Measurements from ENCODE around the gene CPLX3. TPM values are rescaled to one million over a fixed set of nuclear protein-coding genes. Genes with fewer than 3 reads are reported as not detected.

The CPLX3 gene, protein sequence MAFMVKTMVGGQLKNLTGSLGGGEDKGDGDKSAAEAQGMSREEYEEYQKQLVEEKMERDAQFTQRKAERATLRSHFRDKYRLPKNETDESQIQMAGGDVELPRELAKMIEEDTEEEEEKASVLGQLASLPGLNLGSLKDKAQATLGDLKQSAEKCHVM
- total RNA-seq = not detected

DNA sequence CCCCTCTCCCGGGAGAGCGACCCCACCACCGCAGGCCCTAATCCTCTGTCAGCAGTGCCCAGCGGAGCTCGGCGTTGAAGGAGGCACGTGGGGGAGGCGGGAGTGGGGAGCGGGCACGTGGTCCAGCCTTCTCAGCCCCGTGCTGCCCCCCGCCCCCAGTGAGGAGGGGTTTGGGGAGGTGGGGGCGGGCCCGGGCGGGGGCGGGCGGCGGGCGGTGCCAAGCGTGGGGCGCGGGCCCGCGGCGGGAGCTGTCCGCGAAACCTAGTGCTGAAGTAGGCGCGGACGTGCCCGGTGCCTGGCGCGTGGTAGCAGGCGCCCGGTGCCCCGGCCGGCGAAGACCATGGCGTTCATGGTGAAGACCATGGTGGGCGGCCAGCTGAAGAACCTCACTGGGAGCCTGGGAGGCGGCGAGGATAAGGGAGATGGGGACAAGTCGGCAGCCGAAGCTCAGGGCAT lies at the start of gene CPLX3:
Gene CPLX3 (plus strand): TSS at position 264 of the 456 bp plus-strand sequence. CDS start 77 bp downstream, at position 341.
- H3K27ac ChIP-seq (ENCODE audit: low read depth, low read length) = no peak within 1 kb of the TSS
- no peaks in the 10 kb centered on the region for H3K9me3 ChIP-seq (ENCODE audit: control insufficient read depth in 3 of 3, low read length in 3 of 3)
- peaks cover 0 to 12% (median 11%) of the 10 kb centered on the region in 3 donors for H3K4me1 ChIP-seq (ENCODE audit: control insufficient read depth in 3 of 3, insufficient read depth in 3 of 3, low read length in 3 of 3)
- peaks cover 23 to 27% (median 26%) of the 10 kb centered on the region in 3 donors for H3K27me3 ChIP-seq (ENCODE audit: control insufficient read depth in 3 of 3, insufficient read depth in 3 of 3, low read length in 3 of 3)
- no peak within 1 kb of the TSS for H3K4me3 ChIP-seq (ENCODE audit: low read length in 3 of 3)
- no peak within 1 kb of the TSS for H3K9ac ChIP-seq (ENCODE audit: low read depth in 1 of 3, low read length in 3 of 3)
- no peaks in the 10 kb centered on the region for H3K36me3 ChIP-seq (ENCODE audit: control insufficient read depth in 3 of 3, insufficient read depth in 3 of 3, low read length in 3 of 3)

DNA sequence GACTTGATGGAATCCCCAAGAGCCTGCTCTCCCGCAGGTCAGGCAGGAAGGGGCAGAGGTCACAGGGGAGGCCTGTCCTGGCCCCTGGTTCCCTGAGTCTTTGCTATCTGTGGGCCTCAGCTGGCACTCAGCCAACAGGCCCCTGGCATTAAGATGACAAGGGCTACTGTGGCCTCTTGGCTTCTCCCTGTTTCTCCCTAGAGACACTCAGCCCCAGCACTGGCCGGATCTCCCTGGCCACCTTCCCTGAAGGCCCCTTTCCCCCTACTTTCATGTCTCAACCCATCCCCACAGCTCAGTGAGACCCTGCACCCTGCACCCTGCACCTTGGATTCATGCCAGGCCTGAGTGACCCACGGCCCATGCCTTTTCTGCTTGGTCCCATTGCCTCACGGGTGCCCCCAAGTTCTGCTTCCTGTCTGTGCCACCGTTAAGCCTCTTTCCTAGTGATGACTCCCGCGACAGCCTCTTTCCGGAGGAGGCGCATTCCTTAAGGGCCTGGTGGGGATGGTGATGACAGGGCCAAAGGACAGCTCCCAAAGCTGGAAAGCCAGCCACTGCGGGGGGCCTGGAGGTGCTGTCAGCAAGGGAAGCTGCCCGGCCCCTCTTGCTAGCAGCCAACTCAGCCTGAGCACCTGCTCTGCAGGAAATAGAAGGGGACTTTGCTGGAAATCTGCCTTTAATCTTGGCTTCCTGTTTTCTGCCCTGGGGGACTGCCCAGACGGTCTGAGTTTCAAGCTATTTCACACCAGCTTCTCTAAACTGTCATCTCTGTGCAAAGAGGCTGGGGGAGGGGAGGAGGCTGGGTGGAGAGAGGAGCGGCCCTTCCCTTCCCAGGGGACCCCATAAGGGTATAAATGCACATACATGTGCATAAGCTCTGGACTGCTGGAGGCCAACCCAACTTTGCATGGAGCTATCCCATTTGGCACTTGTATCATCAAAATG lies 49.3 kb upstream of the CPLX3 start:
- no peaks in the 10 kb centered on the region for H3K9me3 ChIP-seq (ENCODE audit: control insufficient read depth in 3 of 3, low read length in 3 of 3)
- no peaks in the 10 kb centered on the region for H3K36me3 ChIP-seq (ENCODE audit: control insufficient read depth in 3 of 3, insufficient read depth in 3 of 3, low read length in 3 of 3)
- no peak overlapping the region for H3K4me3 ChIP-seq (ENCODE audit: low read length in 3 of 3)
- H3K27ac ChIP-seq (ENCODE audit: low read depth, low read length) = peak overlapping the region; percentile 45
- H3K4me1 ChIP-seq (ENCODE audit: control insufficient read depth in 3 of 3, insufficient read depth in 3 of 3, low read length in 3 of 3) = peaks cover 18 to 41% (median 30%) of the 10 kb centered on the region in 3 donors
- H3K9ac ChIP-seq (ENCODE audit: low read depth in 1 of 3, low read length in 3 of 3) = peak overlapping the region in 1 of 3 donors; percentile 6
- H3K27me3 ChIP-seq (ENCODE audit: control insufficient read depth in 3 of 3, insufficient read depth in 3 of 3, low read length in 3 of 3) = no peaks in the 10 kb centered on the region

DNA sequence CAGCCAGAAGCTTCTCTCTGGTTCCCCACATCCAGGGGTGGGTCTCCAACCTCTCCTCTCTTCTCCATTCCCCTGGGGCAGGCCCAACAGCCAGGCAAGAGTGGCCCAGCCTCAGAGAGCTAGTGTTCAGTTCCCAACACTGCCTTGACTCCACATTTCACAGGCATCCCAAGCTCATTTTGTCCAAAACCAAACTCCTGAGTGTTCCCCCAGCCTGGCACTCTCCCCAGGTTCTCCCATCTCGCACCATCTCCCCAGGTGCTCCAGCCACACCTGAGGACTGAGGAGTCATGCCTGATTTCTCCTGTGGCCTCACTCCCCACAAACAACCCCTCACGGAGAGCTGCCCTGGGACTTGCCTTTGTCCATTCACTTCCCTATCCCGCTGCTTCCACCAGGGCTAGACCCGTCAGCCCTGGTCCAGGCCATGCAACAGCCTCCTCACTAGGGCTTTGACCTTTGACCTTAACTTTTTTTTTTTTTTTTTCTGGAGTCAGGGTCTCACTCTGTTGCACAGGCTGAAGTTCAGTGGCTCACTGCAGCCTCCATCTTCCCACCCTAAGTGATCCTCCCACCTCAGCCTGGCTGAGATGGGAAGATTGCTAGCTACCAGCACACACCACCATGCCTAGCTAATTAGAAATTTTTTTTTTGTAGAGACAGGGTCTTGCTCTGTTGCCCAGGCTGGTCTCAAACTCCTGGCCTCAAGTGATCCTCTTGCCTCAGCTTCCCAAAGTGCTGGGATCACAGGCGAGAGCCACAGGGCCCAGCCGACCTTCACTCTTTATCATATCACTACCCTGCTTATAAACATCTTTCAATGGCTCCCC lies 48.4 kb upstream of the CPLX3 start:
- peaks cover 23 to 46% (median 35%) of the 10 kb centered on the region in 3 donors for H3K4me1 ChIP-seq (ENCODE audit: control insufficient read depth in 3 of 3, insufficient read depth in 3 of 3, low read length in 3 of 3)
- peak overlapping the region; percentile 19 for H3K27ac ChIP-seq (ENCODE audit: low read depth, low read length)
- H3K9ac ChIP-seq (ENCODE audit: low read depth in 1 of 3, low read length in 3 of 3) = peak overlapping the region in 1 of 3 donors; percentile 6

DNA sequence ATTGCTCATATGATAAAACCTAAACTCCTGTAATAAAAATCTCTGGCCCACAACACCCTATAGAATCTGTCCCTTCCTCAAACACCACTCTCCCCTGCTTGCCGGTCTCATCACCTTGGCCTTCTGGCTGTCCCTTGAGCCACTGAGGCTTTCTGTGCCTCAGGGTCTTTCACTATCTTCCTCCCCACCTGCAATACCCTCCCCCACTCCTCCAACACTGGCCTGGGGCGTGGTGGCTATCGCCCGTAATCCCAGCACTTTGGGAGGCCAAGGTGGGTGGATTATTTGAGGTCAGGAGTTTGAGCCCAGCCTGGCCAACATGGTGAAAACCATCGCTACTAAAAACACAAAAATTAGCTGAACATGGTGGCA lies 47.8 kb upstream of the CPLX3 start:
- no peaks in the 10 kb centered on the region for H3K27me3 ChIP-seq (ENCODE audit: control insufficient read depth in 3 of 3, insufficient read depth in 3 of 3, low read length in 3 of 3)
- no peak overlapping the region for H3K27ac ChIP-seq (ENCODE audit: low read depth, low read length)
- no peak overlapping the region for H3K9ac ChIP-seq (ENCODE audit: low read depth in 1 of 3, low read length in 3 of 3)
- no peaks in the 10 kb centered on the region for H3K9me3 ChIP-seq (ENCODE audit: control insufficient read depth in 3 of 3, low read length in 3 of 3)
- peaks cover 29 to 52% (median 41%) of the 10 kb centered on the region in 3 donors for H3K4me1 ChIP-seq (ENCODE audit: control insufficient read depth in 3 of 3, insufficient read depth in 3 of 3, low read length in 3 of 3)
- no peak overlapping the region for H3K4me3 ChIP-seq (ENCODE audit: low read length in 3 of 3)
- no peaks in the 10 kb centered on the region for H3K36me3 ChIP-seq (ENCODE audit: control insufficient read depth in 3 of 3, insufficient read depth in 3 of 3, low read length in 3 of 3)

More for the DNA sequence above, 48.4 kb upstream of the CPLX3 start:
- H3K4me3 ChIP-seq (ENCODE audit: low read length in 3 of 3) = no peak overlapping the region
- H3K9me3 ChIP-seq (ENCODE audit: control insufficient read depth in 3 of 3, low read length in 3 of 3) = no peaks in the 10 kb centered on the region
- H3K27me3 ChIP-seq (ENCODE audit: control insufficient read depth in 3 of 3, insufficient read depth in 3 of 3, low read length in 3 of 3) = no peaks in the 10 kb centered on the region
- no peaks in the 10 kb centered on the region for H3K36me3 ChIP-seq (ENCODE audit: control insufficient read depth in 3 of 3, insufficient read depth in 3 of 3, low read length in 3 of 3)

DNA sequence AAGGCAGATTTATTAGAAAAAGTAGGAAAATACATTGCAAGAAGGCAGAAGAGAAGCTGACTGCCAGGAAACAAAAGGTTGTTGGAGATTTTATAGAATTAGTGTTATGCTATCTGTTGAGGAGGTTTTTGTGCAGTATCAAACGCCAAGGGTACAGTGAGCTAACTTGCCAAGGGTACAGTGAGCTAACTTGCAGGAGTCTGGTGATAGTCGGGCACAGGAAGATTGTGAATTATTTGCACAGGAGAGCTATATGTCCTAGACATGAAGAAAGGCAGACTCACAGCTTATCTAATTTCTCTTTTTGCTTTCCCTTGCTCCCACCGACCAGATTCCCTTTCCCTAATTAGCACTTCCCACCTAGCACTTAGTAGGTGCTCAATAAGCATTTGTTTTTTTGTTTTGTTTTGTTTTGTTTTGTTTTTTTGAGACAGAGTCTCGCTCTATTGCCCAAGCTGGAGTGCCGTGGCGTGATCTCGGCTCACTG lies 47.2 kb upstream of the CPLX3 start:
- Histone ChIP-seq H3K9ac (ENCODE audit: low read depth in 1 of 3, low read length in 3 of 3) (no peak overlapping the region), H3K4me1 (ENCODE audit: control insufficient read depth in 3 of 3, insufficient read depth in 3 of 3, low read length in 3 of 3) (peaks cover 35 to 58% (median 46%) of the 10 kb centered on the region in 3 donors), H3K4me3 (ENCODE audit: low read length in 3 of 3) (no peak overlapping the region), H3K9me3 (ENCODE audit: control insufficient read depth in 3 of 3, low read length in 3 of 3) (no peaks in the 10 kb centered on the region), H3K27ac (ENCODE audit: low read depth, low read length) (no peak overlapping the region), H3K36me3 (ENCODE audit: control insufficient read depth in 3 of 3, insufficient read depth in 3 of 3, low read length in 3 of 3) (no peaks in the 10 kb centered on the region), H3K27me3 (ENCODE audit: control insufficient read depth in 3 of 3, insufficient read depth in 3 of 3, low read length in 3 of 3) (no peaks in the 10 kb centered on the region)

DNA sequence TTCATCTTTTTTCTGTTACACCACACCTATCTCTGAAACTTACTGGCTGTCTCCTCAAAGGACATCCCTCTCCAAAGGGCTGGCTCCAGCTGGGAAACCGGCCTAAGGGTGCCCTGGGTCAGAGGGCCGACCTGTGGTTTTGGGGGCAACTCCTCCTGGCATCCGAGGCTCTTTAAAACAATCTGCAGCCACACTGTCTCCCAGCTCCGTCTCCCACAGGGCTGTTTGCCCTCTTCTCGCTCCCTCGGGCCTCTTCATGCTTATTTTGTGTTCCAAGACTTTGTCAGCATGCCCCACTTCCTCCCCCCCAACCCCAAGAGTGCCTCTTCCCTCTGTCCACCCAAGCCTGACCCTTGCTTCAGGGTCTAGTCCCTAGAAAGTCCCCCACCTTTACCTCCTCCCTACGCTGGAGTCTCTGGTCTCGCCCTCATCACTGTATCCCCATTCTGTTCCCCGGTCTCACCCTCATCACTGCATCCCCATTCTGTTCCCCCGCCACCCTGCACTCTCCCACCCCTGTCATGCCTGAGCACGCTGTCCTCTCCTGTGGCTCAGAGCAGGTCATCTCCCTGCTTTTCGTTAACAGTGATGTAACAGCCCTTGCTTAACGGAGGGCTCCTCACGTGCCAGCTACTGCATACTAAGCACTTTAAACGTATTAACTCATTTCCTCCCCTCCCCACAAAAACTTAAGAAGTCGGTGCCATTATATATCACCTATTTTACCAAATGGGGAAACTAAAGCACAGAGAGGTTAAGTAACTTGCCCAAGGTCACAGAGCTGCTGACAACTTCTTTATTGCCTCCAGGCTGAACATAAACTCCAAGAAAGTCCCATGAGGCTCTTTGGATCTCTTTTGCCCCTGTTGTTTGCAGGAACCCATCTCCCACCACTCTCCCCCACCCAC lies 45.6 kb upstream of the CPLX3 start:
- peak overlapping the region; percentile 30 for H3K27ac ChIP-seq (ENCODE audit: low read depth, low read length)
- H3K36me3 ChIP-seq (ENCODE audit: control insufficient read depth in 3 of 3, insufficient read depth in 3 of 3, low read length in 3 of 3) = peaks cover 0 to 2% (median 0%) of the 10 kb centered on the region in 3 donors
- H3K9ac ChIP-seq (ENCODE audit: low read depth in 1 of 3, low read length in 3 of 3) = peak overlapping the region in 2 of 3 donors; percentile 50 to 51
- peaks cover 50 to 70% (median 62%) of the 10 kb centered on the region in 3 donors for H3K4me1 ChIP-seq (ENCODE audit: control insufficient read depth in 3 of 3, insufficient read depth in 3 of 3, low read length in 3 of 3)
- H3K9me3 ChIP-seq (ENCODE audit: control insufficient read depth in 3 of 3, low read length in 3 of 3) = no peaks in the 10 kb centered on the region
- H3K27me3 ChIP-seq (ENCODE audit: control insufficient read depth in 3 of 3, insufficient read depth in 3 of 3, low read length in 3 of 3) = no peaks in the 10 kb centered on the region
- H3K4me3 ChIP-seq (ENCODE audit: low read length in 3 of 3) = peak overlapping the region; percentile 54 to 70 (median 61)

DNA sequence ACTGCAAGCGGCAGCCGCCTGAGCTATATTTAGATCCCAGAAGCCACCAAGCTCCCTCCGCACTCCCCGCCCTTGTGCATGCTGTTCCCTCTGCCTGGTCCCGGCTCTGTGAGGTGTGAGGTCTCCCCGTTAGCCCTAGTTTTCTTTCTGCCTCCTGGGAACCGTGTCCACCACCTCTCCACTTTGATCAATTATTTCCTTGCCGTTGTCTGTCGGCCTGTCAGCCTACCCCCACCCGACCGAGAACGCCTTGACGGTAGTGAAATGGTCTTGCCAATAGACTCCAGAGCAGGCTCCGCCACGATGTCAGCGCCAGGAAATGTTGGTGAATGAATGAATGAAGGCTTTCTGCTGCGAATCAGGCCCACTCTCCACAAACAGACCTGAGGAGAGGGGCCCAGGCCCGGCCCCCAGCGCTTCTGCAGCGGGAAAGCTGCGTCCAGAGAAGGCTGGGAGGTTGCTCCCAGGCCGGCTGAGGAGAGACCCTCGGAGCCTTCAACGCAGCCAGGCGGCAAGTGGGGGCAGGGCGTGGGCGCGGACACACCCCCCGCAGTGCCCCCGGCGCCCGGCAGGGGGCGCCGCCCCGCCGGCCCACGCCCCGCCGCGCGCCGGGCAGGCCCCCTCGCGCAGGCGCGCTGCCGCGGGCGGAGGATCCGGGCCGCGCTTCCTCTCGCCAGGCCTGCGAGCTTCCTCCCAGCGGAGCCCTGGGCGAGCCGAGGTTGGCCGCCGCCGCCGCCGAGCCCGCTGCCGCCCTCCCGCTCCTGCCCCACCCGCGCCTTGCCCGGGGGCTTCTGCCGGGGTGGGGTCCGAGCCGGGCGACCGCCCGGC lies 44.8 kb upstream of the CPLX3 start, which contains the start of gene CSK:
Gene CSK (plus strand): TSS at position 650 of the 828 bp plus-strand sequence. CDS start 16,218 bp downstream, outside the sequence.
- peak within 1 kb of the TSS; percentile 86 to 89 (median 88) for H3K4me3 ChIP-seq (ENCODE audit: low read length in 3 of 3)
- peaks cover 58 to 73% (median 67%) of the 10 kb centered on the region in 3 donors for H3K4me1 ChIP-seq (ENCODE audit: control insufficient read depth in 3 of 3, insufficient read depth in 3 of 3, low read length in 3 of 3)
- H3K27ac ChIP-seq (ENCODE audit: low read depth, low read length) = peak within 1 kb of the TSS; percentile 68
- no peaks in the 10 kb centered on the region for H3K27me3 ChIP-seq (ENCODE audit: control insufficient read depth in 3 of 3, insufficient read depth in 3 of 3, low read length in 3 of 3)
- no peaks in the 10 kb centered on the region for H3K9me3 ChIP-seq (ENCODE audit: control insufficient read depth in 3 of 3, low read length in 3 of 3)
- H3K9ac ChIP-seq (ENCODE audit: low read depth in 1 of 3, low read length in 3 of 3) = peak within 1 kb of the TSS; percentile 74 to 84 (median 81)
- peaks cover 0 to 2% (median 0%) of the 10 kb centered on the region in 3 donors for H3K36me3 ChIP-seq (ENCODE audit: control insufficient read depth in 3 of 3, insufficient read depth in 3 of 3, low read length in 3 of 3)

DNA sequence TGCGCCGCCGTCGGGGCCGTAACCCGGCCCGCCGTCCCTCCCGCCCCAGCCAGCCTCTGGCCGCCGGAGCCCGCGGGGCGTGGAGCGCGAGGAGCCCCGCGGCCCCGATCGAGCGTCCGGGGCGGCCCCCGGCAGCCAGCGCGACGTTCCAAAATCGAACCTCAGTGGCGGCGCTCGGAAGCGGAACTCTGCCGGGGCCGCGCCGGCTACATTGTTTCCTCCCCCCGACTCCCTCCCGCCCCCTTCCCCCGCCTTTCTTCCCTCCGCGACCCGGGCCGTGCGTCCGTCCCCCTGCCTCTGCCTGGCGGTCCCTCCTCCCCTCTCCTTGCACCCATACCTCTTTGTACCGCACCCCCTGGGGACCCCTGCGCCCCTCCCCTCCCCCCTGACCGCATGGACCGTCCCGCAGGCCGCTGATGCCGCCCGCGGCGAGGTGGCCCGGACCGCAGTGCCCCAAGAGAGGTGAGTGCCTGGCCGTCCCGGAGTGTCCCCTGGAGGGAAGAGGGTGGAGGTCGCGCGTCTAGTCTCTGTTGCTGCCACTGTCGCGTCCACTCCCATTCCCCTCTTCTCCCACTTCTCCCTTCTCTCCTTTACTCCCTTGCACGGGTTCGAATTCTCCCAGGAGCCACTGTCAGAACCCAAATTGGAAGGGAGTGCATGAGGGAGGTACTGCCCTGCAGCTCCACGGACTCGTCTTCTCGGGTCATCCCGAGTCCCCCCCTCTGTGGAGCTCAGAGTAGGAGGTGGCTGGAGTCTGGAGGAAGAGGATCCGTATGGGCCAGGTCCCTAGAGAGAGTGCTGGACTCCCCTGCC lies 44.0 kb upstream of the CPLX3 start:
- Histone ChIP-seq H3K27ac (ENCODE audit: low read depth, low read length) (peak overlapping the region; percentile 68), H3K4me1 (ENCODE audit: control insufficient read depth in 3 of 3, insufficient read depth in 3 of 3, low read length in 3 of 3) (peaks cover 61 to 75% (median 67%) of the 10 kb centered on the region in 3 donors)

More for the DNA sequence above, 44.0 kb upstream of the CPLX3 start:
- Histone ChIP-seq H3K36me3 (ENCODE audit: control insufficient read depth in 3 of 3, insufficient read depth in 3 of 3, low read length in 3 of 3) (peaks cover 0 to 2% (median 0%) of the 10 kb centered on the region in 3 donors), H3K9me3 (ENCODE audit: control insufficient read depth in 3 of 3, low read length in 3 of 3) (no peaks in the 10 kb centered on the region), H3K27me3 (ENCODE audit: control insufficient read depth in 3 of 3, insufficient read depth in 3 of 3, low read length in 3 of 3) (no peaks in the 10 kb centered on the region), H3K4me3 (ENCODE audit: low read length in 3 of 3) (peak overlapping the region; percentile 86 to 89 (median 88)), H3K9ac (ENCODE audit: low read depth in 1 of 3, low read length in 3 of 3) (peak overlapping the region; percentile 74 to 84 (median 81))
